ENCODE data around the gene GRM7.

The GRM7 gene

GRCh38 chr3:7512048-7512447, 651.1 kb downstream of the GRM7 start:
- DNase-seq = no peak

- no peak for DNase-seq
Measured at GRCh38 chr3:7518026-7518425, 657.1 kb downstream of the GRM7 start.

GRCh38 chr3:7518456-7518855, 657.5 kb downstream of the GRM7 start:
- DNase-seq = no peak

DNA sequence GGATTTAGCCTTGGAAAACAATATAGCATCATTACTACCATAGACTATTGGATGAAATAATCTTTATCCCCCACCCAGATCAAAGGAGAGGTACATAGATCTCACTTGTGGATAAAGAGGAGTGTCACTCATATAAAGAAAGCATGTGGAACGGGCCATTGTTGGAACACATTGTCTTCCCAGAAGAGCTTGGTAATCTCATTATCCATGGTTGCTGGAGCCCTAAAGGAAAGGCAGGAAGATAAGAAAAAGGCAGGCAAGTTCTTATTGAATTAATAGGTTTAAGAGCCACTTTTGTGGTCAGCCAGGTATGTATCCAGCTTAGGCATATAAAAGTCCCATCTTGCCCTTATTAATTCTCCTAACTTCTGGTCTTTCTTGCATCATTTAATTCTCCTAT, 659.1 kb downstream of the GRM7 start:
- no peak for DNase-seq

GRCh38 chr3:7520593-7520992, 659.7 kb downstream of the GRM7 start:
- DNase-seq = no peak

GRCh38 chr3:7536510-7536909, 675.6 kb downstream of the GRM7 start:
- DNase-seq = no peak

GRCh38 chr3:7536921-7537320, 676.0 kb downstream of the GRM7 start:
- no peak for DNase-seq

GRCh38 chr3:7543294-7543880, 682.5 kb downstream of the GRM7 start:
- no peak for DNase-seq

DNA sequence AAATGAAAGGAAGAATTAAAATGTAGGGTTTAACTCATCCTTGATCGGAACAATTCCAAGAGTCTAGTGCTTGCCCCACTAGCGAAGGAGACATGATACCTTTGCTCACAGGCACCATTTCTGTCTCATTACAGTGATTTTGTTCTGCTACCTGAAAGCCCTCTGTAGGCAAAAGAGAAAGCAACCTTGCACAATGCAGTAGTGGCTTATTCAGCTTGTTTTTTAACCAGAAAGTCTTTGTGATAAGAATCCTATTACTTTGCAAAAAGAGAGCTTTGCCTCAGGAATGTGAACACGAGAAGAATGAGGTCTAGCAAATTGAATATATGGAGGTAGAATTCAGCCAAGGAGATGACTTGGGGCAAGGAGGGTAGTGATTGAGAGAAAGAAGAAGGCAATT, 684.4 kb downstream of the GRM7 start:
- DNase-seq = no peak

DNA sequence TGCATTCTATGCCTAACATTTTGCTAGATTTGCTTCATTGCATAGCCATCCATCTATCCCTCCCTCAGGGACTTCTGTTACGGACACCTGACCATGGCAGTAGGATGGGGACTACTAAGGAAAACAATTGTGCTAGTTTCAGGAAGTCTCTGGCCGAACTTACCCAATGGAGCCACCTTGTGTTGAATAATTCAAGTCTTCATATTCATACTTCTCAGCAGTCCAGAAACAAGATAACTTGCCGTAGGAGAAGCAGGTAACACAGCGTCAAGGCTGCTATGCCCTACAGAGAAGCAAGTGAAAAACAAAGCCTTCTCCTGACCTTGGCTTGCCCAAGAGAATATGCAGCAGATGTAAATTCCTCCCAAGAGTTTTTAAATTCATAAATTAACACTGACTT, 685.3 kb downstream of the GRM7 start:
- no peak for DNase-seq

DNA sequence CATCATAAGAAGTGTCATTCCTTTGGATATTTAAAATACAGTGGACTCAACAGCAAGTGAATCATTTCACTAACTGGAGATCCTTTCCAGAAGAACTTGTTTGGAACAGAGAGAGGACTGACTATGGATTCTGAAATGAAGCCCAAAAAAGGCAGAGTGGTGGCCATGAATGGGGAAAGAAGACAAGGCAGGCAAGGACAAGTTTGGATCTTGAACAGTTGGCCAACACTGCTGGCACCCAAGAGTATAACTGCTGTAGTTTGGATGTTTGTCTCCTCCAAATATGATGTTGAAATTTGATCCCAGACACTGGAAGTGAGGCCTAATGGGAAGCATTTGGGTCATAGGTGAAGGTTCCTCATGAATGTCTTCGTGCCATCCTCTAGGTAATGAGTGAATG, 686.9 kb downstream of the GRM7 start:
- DNase-seq = no peak

DNA sequence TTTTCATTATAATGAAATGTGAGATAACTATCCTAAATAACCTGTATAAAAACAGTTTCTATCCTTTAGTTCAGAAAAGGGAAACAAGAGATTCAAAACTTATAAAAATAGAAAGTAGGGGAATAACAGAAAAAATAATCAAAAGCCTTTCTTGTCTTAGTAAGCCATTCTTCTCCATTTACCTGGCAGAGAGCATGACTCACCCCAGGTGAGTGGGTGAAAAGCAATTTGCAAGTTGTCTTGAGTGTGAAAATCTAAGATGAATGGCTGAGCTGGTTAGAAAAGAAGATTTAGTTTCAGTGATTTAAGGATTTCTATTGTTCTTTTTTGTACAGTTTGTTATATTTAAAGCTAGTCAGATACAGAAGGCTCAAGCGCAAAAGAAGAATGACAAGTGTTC, 702.0 kb downstream of the GRM7 start:
- DNase-seq = no peak

GRCh38 chr3:7565574-7565973, 704.7 kb downstream of the GRM7 start:
- no peak for DNase-seq

GRCh38 chr3:7567160-7567559, 706.2 kb downstream of the GRM7 start:
- no peak for DNase-seq

GRCh38 chr3:7568526-7569184, 707.7 kb downstream of the GRM7 start:
- no peak for DNase-seq

GRCh38 chr3:7573330-7573729, 712.4 kb downstream of the GRM7 start:
- no peak for DNase-seq

- no peak for DNase-seq
Measured at GRCh38 chr3:7574435-7574834, 713.5 kb downstream of the GRM7 start.

DNA sequence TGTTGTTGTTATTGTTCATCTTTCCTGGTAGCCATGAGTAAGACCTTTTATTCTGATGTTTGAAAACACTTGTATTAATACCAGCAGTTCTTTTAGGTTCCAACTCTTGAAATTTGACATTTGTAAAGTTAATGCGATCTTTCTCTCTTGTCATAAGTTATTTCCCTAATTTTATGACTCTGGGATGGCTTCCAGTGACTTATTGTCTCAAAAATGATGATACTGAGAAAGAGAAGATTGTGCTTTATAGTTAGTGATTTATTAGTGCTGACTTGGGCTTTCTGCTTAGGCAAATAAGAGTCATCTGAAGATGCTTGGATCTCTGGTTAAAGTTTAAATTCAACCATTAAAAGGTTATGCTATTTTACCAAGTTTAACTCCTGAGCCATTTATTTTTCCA, 715.2 kb downstream of the GRM7 start:
- DNase-seq = no peak

- DNase-seq = no peak
Measured at GRCh38 chr3:7576506-7576905, 715.6 kb downstream of the GRM7 start.

DNA sequence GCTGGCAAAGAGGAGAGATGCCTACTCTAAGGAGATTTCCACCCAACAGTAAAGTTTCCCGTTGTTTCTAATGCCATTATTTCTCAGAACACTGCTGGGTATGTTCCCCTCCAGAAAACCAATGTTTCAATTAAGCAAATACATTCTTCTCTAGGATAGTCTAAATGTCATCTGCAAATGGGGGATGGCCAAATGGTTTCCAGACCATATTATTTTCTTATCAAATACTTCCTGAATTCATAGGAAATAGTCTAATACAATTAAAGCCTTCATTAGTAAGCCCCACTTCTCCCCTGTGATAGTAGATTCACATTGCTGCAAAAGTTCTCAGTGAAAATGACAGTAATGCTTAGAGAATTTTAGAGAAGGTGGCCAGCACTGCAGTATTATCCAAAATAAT, 716.6 kb downstream of the GRM7 start:
- DNase-seq = no peak

DNA sequence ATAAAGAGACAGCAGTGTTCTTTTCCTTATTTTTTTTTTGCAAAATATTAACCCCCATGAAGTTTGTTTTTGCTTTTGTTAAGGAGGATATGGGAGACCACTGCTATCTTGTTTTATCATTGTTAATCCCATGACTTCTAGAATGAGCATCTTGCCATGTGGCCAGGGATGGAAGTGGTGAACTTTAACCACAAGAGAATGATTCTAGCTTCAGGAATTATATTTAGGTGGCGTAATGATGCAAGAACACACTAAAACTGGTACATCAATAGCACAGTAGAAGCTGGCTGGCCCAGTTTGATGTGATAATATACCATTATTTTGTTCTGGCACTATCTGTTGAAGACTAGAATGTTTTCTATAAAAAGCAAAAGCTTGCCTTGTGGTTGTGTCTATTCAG, 720.9 kb downstream of the GRM7 start:
- no peak for DNase-seq

GRCh38 chr3:7585052-7585451, 724.1 kb downstream of the GRM7 start:
- no peak for DNase-seq

DNA sequence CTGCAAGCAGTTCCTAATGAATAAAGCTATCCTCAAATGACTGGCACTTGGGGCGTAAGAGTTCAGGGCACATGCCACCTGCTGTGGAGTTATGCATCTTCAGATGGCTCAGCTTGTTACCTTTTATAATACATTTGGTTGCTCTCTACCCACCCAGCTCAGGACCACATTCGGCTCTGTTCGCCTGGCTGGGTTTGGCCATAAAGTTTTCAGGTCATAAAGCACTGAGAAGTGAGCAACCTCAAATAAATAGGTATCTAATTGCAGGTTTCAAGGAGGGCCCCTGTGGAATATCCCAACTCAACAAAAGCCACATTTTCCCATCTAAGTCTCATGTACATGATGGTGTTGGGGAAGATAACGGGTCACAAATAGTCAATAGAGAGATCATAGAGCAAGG, 727.3 kb downstream of the GRM7 start:
- no peak for DNase-seq

DNA sequence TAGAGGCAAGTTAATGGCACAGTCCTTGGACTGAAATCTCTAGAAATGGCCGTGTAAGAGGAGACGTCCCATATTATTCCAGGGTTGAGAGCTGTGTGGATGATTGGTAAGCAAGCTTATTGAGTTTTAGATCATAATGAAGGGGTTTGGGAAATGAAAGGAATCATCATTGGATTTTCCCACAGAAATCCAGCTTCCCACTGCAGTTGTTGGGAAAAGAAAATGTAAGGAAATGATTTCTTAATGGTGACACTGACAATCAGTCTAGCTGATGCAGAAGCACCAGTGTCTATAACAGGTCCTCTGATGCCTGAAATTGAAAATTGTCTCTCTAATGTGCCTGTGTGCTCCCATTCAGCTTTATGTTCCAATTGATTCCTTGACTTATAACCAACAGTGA, 728.6 kb downstream of the GRM7 start:
- DNase-seq = no peak

DNA sequence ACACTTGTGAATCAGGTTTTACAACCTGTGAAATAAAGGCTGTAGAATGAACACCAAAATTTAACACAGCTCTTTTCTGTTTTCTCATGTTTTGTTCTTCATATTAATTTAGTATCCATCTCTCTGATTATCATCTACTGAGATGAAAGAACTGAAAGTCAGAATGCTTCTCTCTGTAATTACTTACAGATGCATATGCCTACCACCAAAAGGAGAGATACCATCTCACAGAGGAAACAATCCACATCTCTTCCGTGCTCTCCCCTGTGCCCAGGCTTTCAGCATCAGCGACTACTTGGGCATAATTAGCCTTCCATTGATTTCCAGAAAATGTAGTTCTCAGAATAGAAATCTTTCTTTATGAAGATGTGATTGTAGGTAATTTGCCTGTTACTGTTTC, 741.4 kb downstream of the GRM7 start:
- no peak for DNase-seq
